OCI-LY1 (cell line): ENCODE data around the gene PTPRT.

ENCODE experiments used
- CTCF ChIP-seq: fragments of 200-600 bp; sonication (generic), shearing (Covaris generic); IDR thresholded peaks from 2 replicates; pipeline ENCODE4 v1.5.1; 2017; ENCODE audit warnings: mild to moderate bottlenecking, antibody characterized with exemption, low read length, moderate library complexity, mixed read lengths
- EZH2 ChIP-seq: fragments of 200-600 bp; sonication (generic), shearing (Covaris generic); IDR thresholded peaks from 2 replicates; pipeline ENCODE4 v1.8.0; 2017; ENCODE audit warnings: borderline replicate concordance, mixed run types, mild to moderate bottlenecking, antibody characterized with exemption, low read length, moderate library complexity, mixed read lengths

GRCh38 chr20:43102394-43102793 lies 87.3 kb downstream of the PTPRT start:
- TF ChIP-seq CTCF = peak; percentile 44; the same call in 1 of the 2 replicates
- no peak for TF ChIP-seq EZH2
